HEK293T (cell line): Measurements from ENCODE around the gene NAT16.

Experiments used
- ARNT ChIP-seq: fragments of 450-650 bp; IDR thresholded peaks from 2 replicates; pipeline ENCODE4 v1.6.1; 2017; ENCODE audit warnings: mild to moderate bottlenecking
- BHLHE40 ChIP-seq: fragments of 450-650 bp; IDR thresholded peaks from 2 replicates; pipeline ENCODE4 v1.6.1; 2016; ENCODE audit warnings: mild to moderate bottlenecking, moderate library complexity, borderline replicate concordance
- CTBP1 ChIP-seq: fragments of 450-650 bp; IDR thresholded peaks from 2 replicates; pipeline ENCODE4 v1.6.1; 2016; ENCODE audit warnings: borderline replicate concordance
- HDGF ChIP-seq: fragments of 450-650 bp; IDR thresholded peaks from 2 replicates; pipeline ENCODE4 v1.6.1; 2017; ENCODE audit warnings: antibody characterized with exemption, borderline replicate concordance
- L3MBTL2 ChIP-seq: fragments of 450-650 bp; conservative IDR thresholded peaks from 2 replicates; pipeline ENCODE4 v1.6.1; 2016; ENCODE audit warnings: mild to moderate bottlenecking
- LEF1 ChIP-seq: fragments of 450-650 bp; IDR thresholded peaks from 2 replicates; pipeline ENCODE4 v1.6.1; 2017; ENCODE audit warnings: mild to moderate bottlenecking, borderline replicate concordance
- NFRKB ChIP-seq: fragments of 450-650 bp; IDR thresholded peaks from 2 replicates; pipeline ENCODE4 v1.6.1; 2016; ENCODE audit warnings: mild to moderate bottlenecking, moderate library complexity
- SP1 ChIP-seq: fragments of 450-650 bp; IDR thresholded peaks from 2 replicates; pipeline ENCODE4 v1.6.1; 2017
- TARDBP ChIP-seq: fragments of 450-650 bp; IDR thresholded peaks from 2 replicates; pipeline ENCODE4 v1.6.1; 2016
- ZNF384 ChIP-seq: fragments of 450-650 bp; IDR thresholded peaks from 2 replicates; pipeline ENCODE4 v1.6.1; 2016
- TF ChIP-seq, protein P1 (sequence below): fragments of 450-650 bp; IDR thresholded peaks from 2 replicates; pipeline ENCODE4 v1.6.1; 2016

DNA sequence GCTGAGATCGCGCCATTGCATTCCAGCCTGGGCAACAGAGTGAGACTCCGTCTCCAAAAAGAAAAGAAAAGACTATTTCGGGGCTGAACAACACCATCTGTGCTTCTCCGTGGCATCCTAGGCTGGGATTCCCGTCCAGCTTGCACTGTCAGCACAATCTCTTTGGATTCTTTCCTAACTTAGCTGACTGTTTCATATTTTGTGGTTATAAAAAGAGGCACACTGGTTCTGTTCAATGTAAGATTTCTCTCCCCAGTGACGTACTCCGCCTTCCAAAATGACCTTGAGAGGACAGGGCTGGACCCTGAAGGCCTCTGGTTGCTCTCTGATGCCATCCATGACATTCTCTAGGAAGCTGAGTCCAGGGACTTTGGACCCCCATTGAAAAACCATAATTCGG is 46.6 kb upstream of the NAT16 start:
- TF ChIP-seq BHLHE40 (no peak), TARDBP (no peak), ARNT (no peak), SP1 (no peak), HDGF (no peak), NFRKB (no peak), LEF1 (no peak), CTBP1 (no peak), ZNF384 (no peak), L3MBTL2 (no peak)
- TF ChIP-seq, protein P1, sequence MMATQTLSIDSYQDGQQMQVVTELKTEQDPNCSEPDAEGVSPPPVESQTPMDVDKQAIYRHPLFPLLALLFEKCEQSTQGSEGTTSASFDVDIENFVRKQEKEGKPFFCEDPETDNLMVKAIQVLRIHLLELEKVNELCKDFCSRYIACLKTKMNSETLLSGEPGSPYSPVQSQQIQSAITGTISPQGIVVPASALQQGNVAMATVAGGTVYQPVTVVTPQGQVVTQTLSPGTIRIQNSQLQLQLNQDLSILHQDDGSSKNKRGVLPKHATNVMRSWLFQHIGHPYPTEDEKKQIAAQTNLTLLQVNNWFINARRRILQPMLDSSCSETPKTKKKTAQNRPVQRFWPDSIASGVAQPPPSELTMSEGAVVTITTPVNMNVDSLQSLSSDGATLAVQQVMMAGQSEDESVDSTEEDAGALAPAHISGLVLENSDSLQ: no peak
